Occipital lobe (tissue), 2 donors: ENCODE results near the gene TFF1. TPM values are rescaled to one million over a fixed set of nuclear protein-coding genes. Genes with fewer than 3 reads are reported as not detected.

ENCODE experiments used
- DNase-seq: peaks from one replicate; lab custom pipeline; 2025; lab: John Stamatoyannopoulos, UW
- total RNA-seq: library from RNA; depleted of rRNA; stranded (reverse); fragments of >200 nt; gene quantifications from one replicate; pipeline ENCODE4 v1.2.3, GENCODE V29; 2014

Gene TFF1
- total RNA-seq, 1 donor from 2014 or later = not detected

DNA sequence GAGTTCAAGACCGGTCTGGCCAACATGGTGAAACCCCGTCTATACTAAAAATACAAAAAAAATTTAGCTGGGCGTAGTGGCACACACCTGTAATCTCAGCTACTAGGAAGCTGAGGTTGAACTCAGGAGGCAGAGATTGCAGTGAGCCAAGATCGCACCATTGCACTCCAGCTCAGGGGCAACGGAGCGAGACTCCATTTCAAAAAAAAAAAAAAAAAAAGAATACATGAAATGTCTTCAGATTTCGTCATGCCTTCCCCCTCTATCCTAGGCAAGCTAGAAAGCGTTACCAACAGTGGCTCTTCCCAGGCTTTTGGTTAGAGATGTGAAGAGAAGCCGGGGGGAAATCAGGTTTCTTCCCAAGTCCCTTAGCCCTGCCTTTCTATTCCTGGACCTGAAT lies 3.6 kb downstream of the TFF1 start:
- DNase-seq = no peak

- no peak for DNase-seq
Observed at GRCh38 chr21:42362198-42362597, 4.1 kb downstream of the TFF1 start.

GRCh38 chr21:42361286-42361685 lies 5.0 kb downstream of the TFF1 start:
- no peak for DNase-seq

DNA sequence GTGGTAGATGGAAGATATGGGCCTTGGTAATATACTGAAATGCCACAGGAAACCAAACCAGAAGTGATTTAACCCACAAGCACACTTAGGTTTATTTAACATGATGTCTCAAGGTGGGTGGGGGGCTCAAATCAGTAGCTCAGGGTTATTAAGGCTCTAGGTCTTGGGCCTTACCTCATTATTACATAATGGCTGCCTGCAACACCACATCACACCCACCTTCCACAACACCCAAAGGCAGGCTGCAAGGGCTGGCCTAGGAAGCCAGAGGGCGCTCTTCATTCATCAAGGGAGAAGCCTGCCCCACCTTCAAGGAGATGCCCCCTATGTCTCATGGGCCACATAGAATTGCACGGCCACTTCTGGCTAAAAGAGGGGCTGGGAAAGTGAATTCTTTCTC lies 6.0 kb downstream of the TFF1 start:
- DNase-seq = no peak

GRCh38 chr21:42358937-42359336 lies 7.4 kb downstream of the TFF1 start:
- no peak for DNase-seq

GRCh38 chr21:42358261-42358660 lies 8.1 kb downstream of the TFF1 start:
- no peak for DNase-seq

DNA sequence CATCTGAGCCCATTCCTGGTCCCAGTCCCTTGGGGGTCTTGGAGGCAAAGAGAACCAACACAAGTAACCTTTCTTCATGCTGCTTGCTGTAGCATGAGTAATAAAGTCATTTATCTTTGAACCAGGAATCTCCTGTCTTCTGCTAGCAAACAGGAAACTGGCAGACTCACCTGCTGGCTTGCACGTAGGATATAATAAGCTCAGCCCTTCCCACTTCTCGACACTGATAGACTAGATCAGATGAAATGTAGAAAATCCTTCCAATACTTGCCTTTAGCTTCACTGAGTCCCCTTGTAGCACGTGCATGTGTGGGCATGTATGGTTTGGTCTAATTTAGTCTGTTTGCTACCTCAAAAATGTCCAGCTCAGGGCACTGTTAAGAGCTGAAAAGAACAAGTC lies 9.0 kb downstream of the TFF1 start:
- no peak for DNase-seq

GRCh38 chr21:42356650-42357049 lies 9.7 kb downstream of the TFF1 start:
- DNase-seq = no peak

DNA sequence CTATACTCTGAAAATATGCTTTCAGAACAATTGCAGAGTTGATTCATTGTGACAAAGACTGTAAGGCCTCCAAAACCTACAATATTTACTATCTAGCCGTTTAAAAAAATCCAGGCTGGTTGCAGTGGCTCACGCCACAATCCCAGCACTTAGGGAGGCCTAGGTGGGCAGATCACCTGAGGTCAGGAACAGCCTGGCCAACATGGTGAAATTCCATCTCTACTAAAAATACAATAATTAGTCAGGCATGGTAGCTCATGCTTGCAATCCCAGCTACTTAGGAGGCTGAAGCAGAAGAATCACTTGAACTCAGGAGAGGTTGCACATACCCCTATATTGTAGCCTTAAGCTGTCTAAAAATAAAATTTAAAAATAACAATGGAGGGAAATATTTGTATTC lies 10.3 kb downstream of the TFF1 start:
- DNase-seq = no peak

DNA sequence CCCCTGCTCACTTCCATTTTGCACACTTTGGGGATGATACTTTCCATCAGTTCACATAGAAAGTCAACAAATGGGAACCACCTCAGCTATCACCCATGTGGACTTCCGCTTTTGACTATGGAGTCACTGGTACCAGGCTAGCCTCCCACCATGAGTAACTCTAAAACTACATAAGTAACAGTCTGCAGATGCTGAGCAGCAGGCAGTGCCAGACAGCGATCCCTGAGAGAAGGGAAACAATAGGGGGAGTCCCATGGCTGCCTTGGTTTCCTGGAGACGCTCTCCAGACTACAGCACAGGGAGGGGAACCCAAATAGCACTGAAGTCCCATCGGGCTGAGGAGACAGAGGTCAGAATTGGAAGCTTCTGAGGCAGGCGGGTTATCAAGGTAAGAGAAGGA lies 12.7 kb downstream of the TFF1 start:
- no peak for DNase-seq

- no peak for DNase-seq
Observed at GRCh38 chr21:42352441-42353095, 13.8 kb downstream of the TFF1 start.

DNA sequence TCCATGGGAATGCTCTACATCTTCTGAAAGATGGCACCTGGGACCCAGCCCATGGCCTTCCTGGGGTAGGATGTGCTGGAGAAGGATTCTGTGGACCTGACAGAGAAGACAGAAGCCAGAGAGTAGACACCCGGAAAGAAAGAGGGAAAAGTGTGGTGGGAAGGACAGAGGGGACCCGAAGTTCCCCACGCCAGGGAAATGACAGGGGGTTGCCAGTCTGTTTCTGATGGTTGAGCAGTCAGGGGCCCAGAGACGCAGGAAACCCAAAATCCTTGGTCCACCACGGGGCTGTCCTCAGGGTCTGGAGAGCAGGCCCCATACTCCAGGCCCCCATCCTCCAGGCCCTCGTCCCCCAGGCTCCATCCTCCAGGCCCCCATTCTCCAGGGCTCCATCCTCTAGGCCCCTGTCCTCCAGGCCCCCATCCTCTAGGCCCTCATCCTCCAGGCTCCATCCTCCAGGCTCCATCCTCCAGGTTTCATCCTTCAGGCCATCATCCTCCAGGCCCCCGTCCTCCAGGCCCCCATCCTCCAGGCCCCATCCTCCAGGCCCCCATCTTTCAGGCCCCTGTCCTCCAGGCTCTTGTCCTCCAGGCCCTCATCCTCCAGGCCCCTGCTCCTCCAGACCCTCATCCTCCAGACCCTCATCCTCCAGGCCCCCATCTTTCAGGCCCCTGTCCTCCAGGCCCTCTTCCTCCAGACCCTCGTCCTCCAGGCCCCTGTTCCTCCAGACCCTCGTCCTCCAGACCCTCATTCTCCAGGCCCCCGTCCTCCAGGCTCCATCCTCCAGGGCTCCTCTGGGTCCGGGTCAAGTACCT lies 14.5 kb downstream of the TFF1 start:
- no peak for DNase-seq

GRCh38 chr21:42350927-42351426 lies 15.4 kb downstream of the TFF1 start, which contains the start of gene TFF2:
Gene TFF2 (minus strand): TSS chr21:42350994. CDS start chr21:42350957, 37 bp downstream.
- no peak for DNase-seq

DNA sequence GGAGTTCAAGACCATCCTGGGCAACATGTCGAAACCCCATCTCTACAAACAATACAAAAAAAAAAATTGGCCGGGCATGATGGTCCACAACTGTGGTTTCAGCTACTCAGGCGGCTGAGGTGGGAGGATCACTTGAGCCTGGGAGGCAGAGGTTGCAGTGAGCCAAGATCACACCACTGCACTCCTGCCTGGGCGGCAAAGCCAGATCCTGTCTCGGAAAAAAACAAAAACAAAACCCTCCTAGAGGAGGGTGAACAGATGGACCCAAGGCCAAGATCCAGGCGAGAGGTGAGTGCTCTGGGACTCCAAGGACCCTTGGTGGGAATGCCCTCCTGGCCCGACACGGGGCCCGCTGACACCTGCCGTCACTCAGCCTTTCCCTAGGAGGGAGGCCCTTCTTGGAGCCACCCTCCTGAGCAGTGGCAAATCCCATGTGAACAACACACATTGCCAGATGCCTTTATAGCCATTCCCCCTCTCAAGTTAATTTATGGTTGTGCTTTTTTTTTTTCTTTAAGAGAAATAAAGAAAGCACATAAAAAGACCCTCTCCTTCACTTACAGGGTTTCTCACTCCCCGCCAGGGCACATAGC lies 15.9 kb downstream of the TFF1 start:
- no peak for DNase-seq

DNA sequence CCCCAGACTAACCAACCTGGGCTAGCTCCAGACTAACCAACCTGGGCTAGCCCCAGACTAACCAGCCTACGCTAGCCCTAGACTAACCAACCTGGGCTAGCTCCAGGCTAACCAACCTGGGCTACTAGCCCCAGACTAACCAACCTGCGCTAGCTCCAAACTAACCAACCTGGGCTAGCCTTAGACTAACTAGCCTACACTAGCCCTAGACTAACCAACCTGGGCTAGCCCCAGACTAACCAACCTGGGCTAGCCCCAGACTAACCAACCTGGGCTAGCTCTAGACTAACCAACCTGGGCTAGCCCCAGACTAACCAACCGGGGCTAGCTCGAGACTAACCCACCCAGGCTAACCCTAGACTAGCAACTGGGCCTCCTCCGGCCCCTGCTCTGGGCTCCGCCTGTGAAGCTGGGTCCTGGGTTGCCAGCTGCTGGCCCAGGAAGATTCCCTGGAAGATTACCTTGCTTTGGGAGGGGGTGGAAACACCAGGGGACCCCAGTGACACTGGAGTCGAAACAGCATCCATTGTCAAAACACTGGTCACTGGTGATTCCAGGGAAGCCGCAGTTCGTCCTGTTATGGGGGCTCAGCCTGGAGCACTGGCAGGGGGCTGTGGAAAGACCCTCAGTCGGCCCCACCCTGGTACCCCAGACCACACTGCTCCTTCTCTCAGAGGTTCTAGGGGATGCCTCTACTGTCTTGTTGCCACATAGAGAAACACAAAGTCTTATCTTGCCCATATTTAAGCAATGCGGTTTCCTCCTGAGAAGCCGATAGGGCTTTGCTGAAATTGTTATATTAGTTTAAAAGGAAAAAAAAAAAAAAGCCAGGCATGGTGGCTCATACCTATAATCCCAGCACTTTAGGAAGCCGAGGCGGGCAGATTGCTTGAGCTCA lies 16.7 kb downstream of the TFF1 start:
- no peak for DNase-seq

DNA sequence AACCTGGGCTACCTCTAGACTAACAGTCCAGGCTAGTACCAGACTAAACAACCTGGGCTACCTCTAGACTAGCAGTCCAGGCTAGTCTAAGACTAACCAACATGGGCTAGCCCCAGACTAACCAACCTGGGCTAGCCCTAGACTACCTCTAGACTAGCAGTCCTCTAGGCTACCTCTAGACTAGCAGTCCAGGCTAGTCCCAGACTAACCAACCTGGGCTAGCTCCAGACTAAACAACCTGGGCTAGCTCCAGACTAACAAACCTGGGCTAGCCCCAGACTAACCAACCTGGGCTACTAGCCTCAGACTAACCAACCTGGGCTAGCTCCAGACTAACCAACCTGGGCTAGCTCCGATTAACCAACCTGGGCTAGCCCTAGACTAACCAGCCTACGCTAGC lies 17.6 kb downstream of the TFF1 start:
- no peak for DNase-seq

DNA sequence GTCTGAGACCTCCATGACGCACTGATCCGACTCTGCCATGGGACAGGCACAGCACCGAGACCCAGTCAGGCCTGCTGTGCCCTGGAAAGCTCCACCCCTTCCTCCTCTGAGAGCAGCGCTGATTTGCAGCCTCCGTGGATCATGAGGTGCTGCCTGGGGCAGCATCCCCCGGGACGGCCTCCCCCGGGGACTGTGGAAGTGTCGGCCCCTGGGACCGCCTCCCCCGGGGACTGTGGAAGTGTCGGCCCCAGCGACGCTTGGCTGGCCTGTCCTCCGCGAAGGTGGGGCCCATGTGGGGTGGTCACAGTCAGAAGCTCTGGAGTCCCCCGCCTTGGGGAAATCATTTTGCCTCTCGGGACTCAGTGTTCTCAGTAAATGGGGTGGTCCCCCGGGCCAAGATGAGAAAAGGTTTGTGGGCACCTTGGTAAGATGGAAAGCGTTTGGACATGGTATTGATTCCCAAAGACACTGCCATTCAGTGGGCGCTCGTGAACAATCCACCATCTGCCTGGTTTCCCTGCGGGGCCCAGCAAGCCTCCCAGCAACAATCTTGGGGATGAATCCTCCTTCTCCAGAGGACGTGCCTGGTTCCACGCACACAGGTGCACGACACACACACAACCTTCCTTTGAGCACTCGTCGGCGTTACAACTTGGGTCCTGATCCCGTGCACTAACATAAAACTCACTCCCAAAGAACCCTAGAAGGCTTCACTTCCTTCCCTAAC lies 18.6 kb downstream of the TFF1 start:
- DNase-seq = no peak

DNA sequence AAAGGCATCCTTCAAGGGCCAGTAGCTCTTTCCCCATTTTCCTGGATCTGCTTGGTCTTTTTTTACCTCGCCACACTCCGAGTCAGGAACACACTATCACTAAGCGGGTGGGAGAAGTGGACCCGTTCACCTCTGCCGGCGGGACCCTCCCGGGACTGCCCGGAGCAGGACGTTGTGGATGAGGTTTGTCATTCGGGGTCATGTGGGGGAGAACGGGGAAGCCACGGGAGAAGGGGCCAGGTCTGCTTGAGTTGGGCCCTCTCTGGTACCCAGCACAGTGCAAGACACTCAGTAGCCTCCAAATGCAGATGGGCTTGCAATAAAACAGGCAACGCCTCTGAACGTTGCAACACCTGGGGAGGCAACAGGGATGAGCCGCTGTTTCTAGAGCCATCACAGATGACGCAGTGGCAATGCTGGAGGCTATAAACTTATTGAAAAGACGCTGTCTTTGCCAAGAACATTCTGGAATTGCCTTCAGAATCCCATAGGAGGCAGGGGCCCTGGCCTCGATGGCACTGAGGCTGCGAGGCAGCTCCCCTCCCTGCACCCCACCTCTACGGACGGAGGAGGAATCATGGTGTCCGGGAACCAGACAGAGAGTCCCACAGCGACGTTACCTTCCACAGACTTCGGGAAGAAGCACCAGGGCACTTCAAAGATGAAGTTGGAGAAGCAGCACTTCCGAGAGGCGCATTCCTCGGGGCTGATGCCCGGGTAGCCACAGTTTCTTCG lies 19.3 kb downstream of the TFF1 start:
- DNase-seq = no peak

DNA sequence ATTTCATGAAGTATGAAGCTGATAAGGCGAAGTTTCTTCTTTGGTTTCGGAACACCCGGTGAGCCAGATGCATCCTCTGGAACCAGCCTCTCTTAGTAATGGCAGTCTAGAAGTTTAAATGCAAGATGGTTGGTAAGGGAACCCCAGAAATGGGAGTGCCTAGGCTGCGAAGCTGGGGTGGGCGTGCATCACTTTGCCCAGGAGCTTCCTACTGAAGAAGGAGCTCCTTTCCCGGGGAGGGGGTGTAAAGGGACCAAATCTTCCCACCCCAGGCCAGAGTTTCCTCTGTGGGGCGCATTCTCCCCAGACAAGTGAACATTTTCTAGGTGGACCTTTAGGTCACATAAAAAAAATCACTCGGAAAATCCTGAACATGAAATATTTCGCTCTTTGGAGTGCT lies 19.9 kb downstream of the TFF1 start:
- no peak for DNase-seq

DNA sequence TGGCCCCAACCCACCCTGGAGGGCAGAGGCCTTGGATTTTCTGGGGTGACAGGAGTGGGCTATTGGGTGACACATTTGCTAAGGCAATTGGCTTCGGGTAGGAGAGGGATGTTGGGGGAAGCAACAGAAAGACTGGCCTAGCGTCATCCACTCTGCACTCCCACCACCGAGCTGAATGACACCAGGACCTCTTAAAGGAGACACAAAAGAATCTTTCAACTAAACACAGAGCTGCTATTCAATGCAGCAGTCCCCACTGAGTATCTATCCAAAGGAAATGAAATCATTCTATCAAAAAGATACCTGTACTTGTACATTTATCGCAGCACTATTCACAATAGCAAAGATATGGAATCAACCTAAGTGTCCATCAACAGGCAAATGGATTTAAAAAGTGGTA lies 21.7 kb downstream of the TFF1 start:
- DNase-seq = no peak
